GM12875 (cell line): Measurements from ENCODE around the gene RAMP3.
"Not testable (repeated sequence)": the region's sequence is repeated elsewhere in the genome, so short reads cannot be mapped to it uniquely, and the experiment has no call there.

ENCODE experiments used
- H3K4me3 ChIP-seq: one replicate; pipeline ENCODE4 v1.5.1; 2011; ENCODE audit warnings: low read depth, low read length, control low read depth
- TF ChIP-seq, protein P1 (sequence below): IDR thresholded peaks from 2 replicates; pipeline ENCODE4 v1.5.1; 2011; ENCODE audit warnings: low read depth, mild to moderate bottlenecking, control low read depth, inconsistent platforms, low read length, moderate library complexity, borderline replicate concordance; ENCODE audit not compliant: insufficient read depth

RAMP3 gene, protein sequence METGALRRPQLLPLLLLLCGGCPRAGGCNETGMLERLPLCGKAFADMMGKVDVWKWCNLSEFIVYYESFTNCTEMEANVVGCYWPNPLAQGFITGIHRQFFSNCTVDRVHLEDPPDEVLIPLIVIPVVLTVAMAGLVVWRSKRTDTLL

GRCh38 chr7:45157653-45158401 is at the start of gene RAMP3:
Gene RAMP3 (plus strand): TSS chr7:45157791. CDS start chr7:45157829, 38 bp downstream.
- TF ChIP-seq, protein P1, sequence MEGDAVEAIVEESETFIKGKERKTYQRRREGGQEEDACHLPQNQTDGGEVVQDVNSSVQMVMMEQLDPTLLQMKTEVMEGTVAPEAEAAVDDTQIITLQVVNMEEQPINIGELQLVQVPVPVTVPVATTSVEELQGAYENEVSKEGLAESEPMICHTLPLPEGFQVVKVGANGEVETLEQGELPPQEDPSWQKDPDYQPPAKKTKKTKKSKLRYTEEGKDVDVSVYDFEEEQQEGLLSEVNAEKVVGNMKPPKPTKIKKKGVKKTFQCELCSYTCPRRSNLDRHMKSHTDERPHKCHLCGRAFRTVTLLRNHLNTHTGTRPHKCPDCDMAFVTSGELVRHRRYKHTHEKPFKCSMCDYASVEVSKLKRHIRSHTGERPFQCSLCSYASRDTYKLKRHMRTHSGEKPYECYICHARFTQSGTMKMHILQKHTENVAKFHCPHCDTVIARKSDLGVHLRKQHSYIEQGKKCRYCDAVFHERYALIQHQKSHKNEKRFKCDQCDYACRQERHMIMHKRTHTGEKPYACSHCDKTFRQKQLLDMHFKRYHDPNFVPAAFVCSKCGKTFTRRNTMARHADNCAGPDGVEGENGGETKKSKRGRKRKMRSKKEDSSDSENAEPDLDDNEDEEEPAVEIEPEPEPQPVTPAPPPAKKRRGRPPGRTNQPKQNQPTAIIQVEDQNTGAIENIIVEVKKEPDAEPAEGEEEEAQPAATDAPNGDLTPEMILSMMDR = no peak
- peak within 1 kb of the TSS; percentile 37 for H3K4me3 ChIP-seq

GRCh38 chr7:45108863-45109262 is 48.7 kb upstream of the RAMP3 start:
- H3K4me3 ChIP-seq = no peak overlapping the region
- TF ChIP-seq, protein P1 = no peak

DNA sequence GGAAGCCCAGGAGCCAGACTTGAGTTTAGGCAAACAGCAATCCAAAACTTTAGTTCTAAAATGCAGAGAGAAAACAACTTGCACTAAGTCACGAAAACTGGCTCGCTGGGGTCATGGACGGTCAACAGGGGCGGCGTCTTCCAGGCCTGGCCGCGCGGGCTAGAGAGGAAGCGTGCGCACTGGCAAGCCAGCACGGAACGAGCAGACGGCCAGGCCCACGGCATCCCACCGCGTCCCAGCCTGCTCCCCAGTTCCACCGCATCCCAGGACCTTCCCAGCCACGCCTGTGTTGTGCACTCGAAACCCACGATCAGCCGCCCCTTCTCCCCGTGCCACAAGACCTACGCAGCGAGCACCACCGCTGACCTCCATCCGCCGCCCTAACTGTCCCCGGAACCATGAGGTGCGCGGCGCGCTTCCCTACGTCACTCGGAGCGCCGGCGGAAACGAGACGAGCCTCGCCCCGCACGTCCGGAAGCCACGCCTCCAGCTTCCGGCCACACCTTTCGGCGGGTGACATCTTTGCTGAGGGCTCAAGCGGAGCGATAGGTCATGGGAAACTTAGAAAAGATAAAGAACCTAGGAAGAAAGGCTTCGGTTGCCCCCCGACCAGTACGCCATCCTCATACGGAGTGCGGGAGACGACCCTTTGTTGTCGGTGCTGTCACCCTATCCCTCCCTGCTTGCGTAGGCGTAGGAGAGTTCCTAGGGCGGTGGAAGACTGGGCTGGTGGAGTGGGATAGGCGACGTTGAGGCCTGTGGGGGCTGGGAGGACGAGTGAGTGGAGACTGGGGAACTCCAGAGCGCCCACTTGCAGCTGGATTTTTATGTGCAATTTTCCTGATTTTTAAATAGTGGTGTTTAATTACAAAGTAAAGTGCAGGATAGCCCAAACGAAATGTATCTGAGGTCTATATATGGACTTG is 46.0 kb upstream of the RAMP3 start, which contains the start of gene TBRG4:
Gene TBRG4 (minus strand): TSS at position 400 of the 926 bp plus-strand sequence. CDS start 2,460 bp downstream, outside the sequence.
- H3K4me3 ChIP-seq = peak within 1 kb of the TSS; percentile 100
- TF ChIP-seq, protein P1 = 0 out of 2 replicates have a peak, but pooled peaks have one; percentile 16

GRCh38 chr7:45112648-45113047 is 44.9 kb upstream of the RAMP3 start:
- TF ChIP-seq, protein P1 = no peak
- no peak overlapping the region for H3K4me3 ChIP-seq

DNA sequence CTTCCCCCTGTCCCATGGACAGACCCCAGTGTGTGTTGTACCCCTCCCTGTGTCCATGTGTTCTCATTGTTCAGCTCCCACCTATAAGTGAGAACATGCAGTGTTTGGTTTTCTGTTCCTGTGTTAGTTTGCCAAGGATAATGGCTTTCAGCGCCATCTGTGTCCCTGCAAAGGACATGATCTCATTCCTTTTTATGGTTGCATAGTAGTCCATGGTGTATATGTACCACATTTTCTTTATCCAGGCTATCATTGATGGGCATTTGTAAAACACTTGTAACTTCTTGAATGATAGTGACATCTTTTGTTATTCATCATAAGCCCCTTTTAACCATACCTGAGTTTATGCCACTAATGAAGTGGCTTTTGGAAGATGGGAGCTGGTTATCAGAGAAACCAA is 43.3 kb upstream of the RAMP3 start:
- H3K4me3 ChIP-seq = not testable (repeated sequence)

GRCh38 chr7:45114926-45115325 is 42.7 kb upstream of the RAMP3 start:
- TF ChIP-seq, protein P1 = no peak

DNA sequence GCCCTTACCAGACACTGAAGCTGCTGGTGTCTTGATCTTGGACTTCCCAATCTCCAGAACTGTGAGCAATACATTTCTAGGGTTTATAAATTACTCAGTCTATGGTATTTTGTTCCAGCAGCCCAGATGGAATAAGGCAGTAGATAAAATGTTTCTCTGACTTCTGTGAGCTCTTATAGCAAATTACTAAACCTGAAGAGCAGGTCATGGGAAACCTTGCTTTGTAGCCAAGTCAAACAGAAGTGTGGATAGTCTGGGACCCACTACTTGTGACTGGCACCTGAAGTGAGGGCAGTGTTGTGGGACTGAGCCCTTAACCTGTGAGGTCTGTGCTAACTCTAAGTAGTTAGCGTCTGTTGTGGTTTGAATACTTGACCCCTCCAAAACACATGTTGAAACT is 41.5 kb upstream of the RAMP3 start:
- H3K4me3 ChIP-seq = no peak overlapping the region
- TF ChIP-seq, protein P1 = no peak

More at GRCh38 chr7:45114926-45115325, 42.7 kb upstream of the RAMP3 start:
- no peak overlapping the region for H3K4me3 ChIP-seq
